ENCODE results near the gene CDC42BPG.

CDC42BPG gene

DNA sequence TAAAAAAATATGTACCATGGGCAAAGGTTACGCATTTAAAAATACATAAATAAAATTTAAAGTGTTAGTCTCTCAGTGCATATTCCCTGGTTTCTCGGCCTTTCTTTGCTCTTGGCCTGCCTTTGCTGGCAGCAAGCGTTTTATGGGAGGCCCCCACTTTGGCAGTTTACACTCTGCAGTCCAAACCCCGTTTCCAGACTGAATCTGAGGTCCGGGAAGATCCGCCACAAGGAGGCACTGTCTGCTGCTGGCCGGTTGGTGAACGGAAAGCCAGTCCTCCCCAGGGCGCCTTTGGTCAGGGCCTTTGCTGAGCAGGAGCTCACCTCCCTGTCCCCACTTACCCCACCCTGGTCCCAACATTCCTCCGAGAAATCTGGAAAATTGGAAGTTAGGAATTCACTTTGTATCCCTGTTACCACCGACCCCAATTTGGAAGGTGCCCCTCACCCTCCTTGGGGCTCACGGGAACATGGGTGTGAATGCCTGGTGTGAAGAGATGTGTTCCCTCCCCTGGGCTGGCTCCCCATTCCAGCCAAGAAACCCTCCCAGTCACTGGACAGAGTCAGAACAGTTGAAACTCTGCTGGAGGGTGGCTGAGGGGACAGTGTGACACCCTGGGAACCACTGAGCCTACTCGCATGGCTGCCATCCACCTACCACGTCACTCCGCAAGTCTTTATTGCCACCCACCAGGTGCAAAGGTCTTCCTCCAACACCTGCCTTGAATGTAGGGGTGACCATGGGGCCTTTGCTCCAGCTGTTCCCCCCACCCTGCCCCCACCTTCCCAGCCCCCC, 56.7 kb downstream of the CDC42BPG start:
- FAIRE-seq, result no peak

- no peak for FAIRE-seq
Measured at GRCh38 chr11:64786308-64786707, 58.1 kb downstream of the CDC42BPG start.

- no peak for FAIRE-seq
Measured at GRCh38 chr11:64784813-64785581, 59.5 kb downstream of the CDC42BPG start.

- peak; percentile 98 for FAIRE-seq
Measured at GRCh38 chr11:64778473-64779298, 65.8 kb downstream of the CDC42BPG start, which contains the start of gene SF1. Gene SF1, minus strand, starts transcription at chr11:64778542. Its CDS starts 150 bp downstream, at chr11:64778392.

DNA sequence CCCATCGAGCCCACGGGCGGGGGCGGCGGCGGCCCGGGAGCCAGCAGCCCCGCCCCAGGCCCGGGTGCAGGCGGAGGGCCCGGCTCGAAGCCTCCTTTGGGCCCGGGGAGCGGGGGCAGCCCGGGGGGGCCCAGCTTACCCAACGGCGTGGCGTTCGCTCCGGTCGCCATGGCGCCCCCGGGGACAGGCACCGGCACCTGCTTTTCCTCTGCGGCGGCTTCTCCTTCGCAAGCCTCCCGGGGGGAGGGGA, 66.3 kb downstream of the CDC42BPG start:
- FAIRE-seq, result no peak

GRCh38 chr11:64777449-64778222, 66.8 kb downstream of the CDC42BPG start:
- FAIRE-seq, result no peak

- FAIRE-seq, result no peak
Measured at GRCh38 chr11:64776875-64777274, 67.6 kb downstream of the CDC42BPG start.

- no peak for FAIRE-seq
Measured at GRCh38 chr11:64776425-64776824, 68.0 kb downstream of the CDC42BPG start.

DNA sequence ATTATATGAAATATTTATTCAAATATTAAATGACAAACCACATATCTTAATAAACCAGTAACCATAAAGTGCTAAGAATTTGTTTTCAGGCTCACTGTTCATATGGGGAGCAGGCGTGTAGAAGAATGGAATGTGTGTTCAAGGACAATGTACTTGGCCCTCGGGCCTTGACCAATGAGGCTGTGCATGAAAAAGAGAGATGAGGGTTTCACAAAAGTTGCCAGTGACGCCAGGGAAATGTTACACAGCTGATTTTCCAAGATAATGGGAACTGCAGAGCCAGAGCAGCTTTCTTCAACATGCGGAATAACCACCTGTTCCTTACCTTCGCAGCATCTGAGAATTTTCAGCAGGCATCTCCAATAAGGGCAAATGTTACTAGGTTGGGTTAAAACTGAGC, 70.3 kb downstream of the CDC42BPG start:
- no peak for FAIRE-seq

All from endometrium (tissue), 2 donors.